Mesendoderm (in vitro differentiated cells): ENCODE measurements around the gene BRSK1.

Source experiments
- DNase-seq: peaks from one replicate; pipeline ENCODE4 v3.0.0; 2013
- H2AK5ac ChIP-seq: 2 replicates; pipeline ENCODE4 v1.6.1; 2013; ENCODE audit warnings: low read length, inconsistent platforms
- H2BK120ac ChIP-seq: 2 replicates; pipeline ENCODE4 v1.6.1; 2013; ENCODE audit warnings: low read depth, mild to moderate bottlenecking, low read length, moderate library complexity, mixed read lengths
- H2BK15ac ChIP-seq: replicated peaks from 2 replicates; pipeline ENCODE4 v1.6.1; 2013; ENCODE audit warnings: low read depth, mild to moderate bottlenecking, moderate library complexity
- H2BK5ac ChIP-seq: 2 replicates; pipeline ENCODE4 v1.6.1; 2013; ENCODE audit warnings: low read length, inconsistent platforms
- H3K18ac ChIP-seq: 2 replicates; pipeline ENCODE4 v1.6.1; 2013; ENCODE audit warnings: mild to moderate bottlenecking, low read length, mixed read lengths
- H3K23ac ChIP-seq: one replicate; pipeline ENCODE4 v1.6.1; 2013; ENCODE audit warnings: low read length
- H3K27ac ChIP-seq: 2 replicates; pipeline ENCODE4 v1.5.1; 2013; ENCODE audit warnings: low read depth, mild to moderate bottlenecking, inconsistent platforms, low read length, moderate library complexity
- H3K27me3 ChIP-seq: 2 replicates; pipeline ENCODE4 v1.6.1; 2013; ENCODE audit warnings: low read length, control low read depth, mild to moderate bottlenecking, inconsistent platforms; ENCODE audit not compliant: insufficient read depth, poor library complexity
- H3K36me3 ChIP-seq: 2 replicates; pipeline ENCODE4 v1.6.1; 2013; ENCODE audit warnings: low read length, inconsistent platforms; ENCODE audit not compliant: control insufficient read depth, insufficient read depth
- H3K4ac ChIP-seq: one replicate; pipeline ENCODE4 v1.6.1; 2013; ENCODE audit warnings: low read depth, mild to moderate bottlenecking, low read length, moderate library complexity
- H3K4me1 ChIP-seq: 2 replicates; pipeline ENCODE4 v1.6.1; 2013; ENCODE audit warnings: low read depth, low read length, inconsistent platforms; ENCODE audit not compliant: control insufficient read depth
- H3K4me2 ChIP-seq: 2 replicates; pipeline ENCODE4 v1.6.1; 2013; ENCODE audit warnings: low read length
- H3K4me3 ChIP-seq: 2 replicates; pipeline ENCODE4 v1.5.1; 2013; ENCODE audit warnings: mild to moderate bottlenecking, low read length
- H3K56ac ChIP-seq: one replicate; pipeline ENCODE4 v1.6.1; 2013; ENCODE audit warnings: low read length
- H3K79me1 ChIP-seq: 2 replicates; pipeline ENCODE4 v1.6.1; 2013; ENCODE audit warnings: low read length, inconsistent platforms
- H3K79me2 ChIP-seq: 2 replicates; pipeline ENCODE4 v1.6.1; 2013; ENCODE audit warnings: mild to moderate bottlenecking, low read length; ENCODE audit not compliant: control insufficient read depth, insufficient read depth
- H3K9ac ChIP-seq: 2 replicates; pipeline ENCODE4 v1.6.1; 2013; ENCODE audit warnings: low read length, inconsistent platforms
- H4K5ac ChIP-seq: one replicate; pipeline ENCODE4 v1.6.1; 2013; ENCODE audit warnings: low read length
- H4K8ac ChIP-seq: one replicate; pipeline ENCODE4 v1.6.1; 2013; ENCODE audit warnings: low read depth, mild to moderate bottlenecking, control low read depth, low read length, moderate library complexity
- WGBS: extraction: QIAGEN DNeasy Blood & Tissue Kit; methylation state at CpG from one replicate; pipeline ENCODE4 v1.1.7; 2013; ENCODE audit warnings: low lambda C conversion rate, missing lambda C conversion rate; ENCODE audit not compliant: insufficient coverage; ENCODE audit errors: extremely low coverage; 5-methylcytosine and 5-hydroxymethylcytosine counted together

BRSK1 gene

GRCh38 chr19:55354698-55355212 lies 71.0 kb downstream of the BRSK1 start, which contains the start of gene COX6B2:
Gene COX6B2, minus strand, starts transcription at chr19:55354719. Its CDS starts 198 bp downstream, at chr19:55354521.
- H3K79me2 ChIP-seq = no peaks in the 10 kb centered on the region
- H3K36me3 ChIP-seq = no peaks in the 10 kb centered on the region
- peaks cover 16% of the 10 kb centered on the region for H3K27me3 ChIP-seq
- no peak within 1 kb of the TSS for H2BK15ac ChIP-seq
- no peak within 1 kb of the TSS for H3K4me3 ChIP-seq
- H3K4me2 ChIP-seq = peak within 1 kb of the TSS; percentile 61
- no peak within 1 kb of the TSS for H3K23ac ChIP-seq
- no peak for DNase-seq
- no CpG with 5 or more reads among the region's 43 CpGs for WGBS
- H2BK120ac ChIP-seq = no peak within 1 kb of the TSS
- H4K8ac ChIP-seq = no peak within 1 kb of the TSS
- H3K56ac ChIP-seq = peak within 1 kb of the TSS; percentile 75
- no peak within 1 kb of the TSS for H2AK5ac ChIP-seq
- H3K27ac ChIP-seq = no peak within 1 kb of the TSS
- peaks cover 3% of the 10 kb centered on the region for H3K4me1 ChIP-seq
- no peak within 1 kb of the TSS for H2BK5ac ChIP-seq
- no peaks in the 10 kb centered on the region for H3K79me1 ChIP-seq
- no peak within 1 kb of the TSS for H3K18ac ChIP-seq
- H3K4ac ChIP-seq = no peak within 1 kb of the TSS
- H3K9ac ChIP-seq = peak within 1 kb of the TSS; percentile 59
- no peak within 1 kb of the TSS for H4K5ac ChIP-seq

GRCh38 chr19:55355213-55355821 lies 71.5 kb downstream of the BRSK1 start:
- no peak overlapping the region for H2BK5ac ChIP-seq
- H4K8ac ChIP-seq = no peak overlapping the region
- peak overlapping the region; percentile 7 for H3K56ac ChIP-seq
- no CpG with 5 or more reads among the region's 13 CpGs for WGBS
- no peak overlapping the region for H3K23ac ChIP-seq
- H3K18ac ChIP-seq = no peak overlapping the region
- H3K27me3 ChIP-seq = peaks cover 16% of the 10 kb centered on the region
- no peak overlapping the region for H4K5ac ChIP-seq
- H3K4me3 ChIP-seq = no peak overlapping the region
- H3K79me2 ChIP-seq = no peaks in the 10 kb centered on the region
- no peak overlapping the region for H3K4me2 ChIP-seq
- H3K4ac ChIP-seq = no peak overlapping the region
- no peak overlapping the region for H2AK5ac ChIP-seq
- H2BK120ac ChIP-seq = no peak overlapping the region
- no peak overlapping the region for H3K9ac ChIP-seq
- DNase-seq = no peak
- no peak overlapping the region for H3K27ac ChIP-seq
- H3K36me3 ChIP-seq = no peaks in the 10 kb centered on the region
- H3K4me1 ChIP-seq = peaks cover 3% of the 10 kb centered on the region
- no peaks in the 10 kb centered on the region for H3K79me1 ChIP-seq
- H2BK15ac ChIP-seq = no peak overlapping the region

- no peak overlapping the region for H3K4ac ChIP-seq
- H2BK120ac ChIP-seq = no peak overlapping the region
- WGBS = no CpG with 5 or more reads among the region's 19 CpGs
- no peaks in the 10 kb centered on the region for H3K36me3 ChIP-seq
- no peaks in the 10 kb centered on the region for H3K79me2 ChIP-seq
- H3K79me1 ChIP-seq = no peaks in the 10 kb centered on the region
- H3K23ac ChIP-seq = no peak overlapping the region
- H3K18ac ChIP-seq = no peak overlapping the region
- no peak overlapping the region for H2BK5ac ChIP-seq
- H2AK5ac ChIP-seq = no peak overlapping the region
- H3K4me3 ChIP-seq = no peak overlapping the region
- H3K56ac ChIP-seq = no peak overlapping the region
- H3K9ac ChIP-seq = no peak overlapping the region
- H4K5ac ChIP-seq = no peak overlapping the region
- no peaks in the 10 kb centered on the region for H3K4me1 ChIP-seq
- no peak overlapping the region for H3K4me2 ChIP-seq
- no peak overlapping the region for H2BK15ac ChIP-seq
- peaks cover 5% of the 10 kb centered on the region for H3K27me3 ChIP-seq
- DNase-seq = no peak
- no peak overlapping the region for H3K27ac ChIP-seq
- no peak overlapping the region for H4K8ac ChIP-seq
Observed at GRCh38 chr19:55358493-55358892, 74.7 kb downstream of the BRSK1 start.

GRCh38 chr19:55358943-55359908 lies 75.4 kb downstream of the BRSK1 start:
- no peaks in the 10 kb centered on the region for H3K79me1 ChIP-seq
- H3K36me3 ChIP-seq = no peaks in the 10 kb centered on the region
- H2BK15ac ChIP-seq = no peak overlapping the region
- H2BK120ac ChIP-seq = no peak overlapping the region
- H3K23ac ChIP-seq = no peak overlapping the region
- H3K4me3 ChIP-seq = no peak overlapping the region
- H4K5ac ChIP-seq = no peak overlapping the region
- H3K27me3 ChIP-seq = peaks cover 5% of the 10 kb centered on the region
- H4K8ac ChIP-seq = no peak overlapping the region
- no peak overlapping the region for H3K4ac ChIP-seq
- no peaks in the 10 kb centered on the region for H3K4me1 ChIP-seq
- no peak overlapping the region for H3K56ac ChIP-seq
- no peak overlapping the region for H2AK5ac ChIP-seq
- H3K18ac ChIP-seq = no peak overlapping the region
- H3K79me2 ChIP-seq = no peaks in the 10 kb centered on the region
- WGBS = no CpG with 5 or more reads among the region's 32 CpGs
- H2BK5ac ChIP-seq = no peak overlapping the region
- no peak overlapping the region for H3K4me2 ChIP-seq
- H3K9ac ChIP-seq = no peak overlapping the region
- no peak overlapping the region for H3K27ac ChIP-seq
- no peak for DNase-seq

- WGBS = no CpG with 5 or more reads among the region's 16 CpGs
- H2BK15ac ChIP-seq = no peak overlapping the region
- no peak overlapping the region for H2BK120ac ChIP-seq
- H3K27ac ChIP-seq = no peak overlapping the region
- H3K4me1 ChIP-seq = no peaks in the 10 kb centered on the region
- no peak overlapping the region for H3K4ac ChIP-seq
- no peaks in the 10 kb centered on the region for H3K79me2 ChIP-seq
- no peak overlapping the region for H3K4me2 ChIP-seq
- H3K27me3 ChIP-seq = no peaks in the 10 kb centered on the region
- H3K79me1 ChIP-seq = no peaks in the 10 kb centered on the region
- no peak for DNase-seq
- H2AK5ac ChIP-seq = no peak overlapping the region
- no peaks in the 10 kb centered on the region for H3K36me3 ChIP-seq
- H3K4me3 ChIP-seq = no peak overlapping the region
- no peak overlapping the region for H2BK5ac ChIP-seq
- no peak overlapping the region for H4K8ac ChIP-seq
- H3K9ac ChIP-seq = no peak overlapping the region
- H3K18ac ChIP-seq = no peak overlapping the region
- H3K23ac ChIP-seq = no peak overlapping the region
- H4K5ac ChIP-seq = no peak overlapping the region
- no peak overlapping the region for H3K56ac ChIP-seq
Observed at GRCh38 chr19:55360902-55361301, 77.1 kb downstream of the BRSK1 start.
